ENCODE measurements around the gene ZBTB7B.

Gene ZBTB7B

DNA sequence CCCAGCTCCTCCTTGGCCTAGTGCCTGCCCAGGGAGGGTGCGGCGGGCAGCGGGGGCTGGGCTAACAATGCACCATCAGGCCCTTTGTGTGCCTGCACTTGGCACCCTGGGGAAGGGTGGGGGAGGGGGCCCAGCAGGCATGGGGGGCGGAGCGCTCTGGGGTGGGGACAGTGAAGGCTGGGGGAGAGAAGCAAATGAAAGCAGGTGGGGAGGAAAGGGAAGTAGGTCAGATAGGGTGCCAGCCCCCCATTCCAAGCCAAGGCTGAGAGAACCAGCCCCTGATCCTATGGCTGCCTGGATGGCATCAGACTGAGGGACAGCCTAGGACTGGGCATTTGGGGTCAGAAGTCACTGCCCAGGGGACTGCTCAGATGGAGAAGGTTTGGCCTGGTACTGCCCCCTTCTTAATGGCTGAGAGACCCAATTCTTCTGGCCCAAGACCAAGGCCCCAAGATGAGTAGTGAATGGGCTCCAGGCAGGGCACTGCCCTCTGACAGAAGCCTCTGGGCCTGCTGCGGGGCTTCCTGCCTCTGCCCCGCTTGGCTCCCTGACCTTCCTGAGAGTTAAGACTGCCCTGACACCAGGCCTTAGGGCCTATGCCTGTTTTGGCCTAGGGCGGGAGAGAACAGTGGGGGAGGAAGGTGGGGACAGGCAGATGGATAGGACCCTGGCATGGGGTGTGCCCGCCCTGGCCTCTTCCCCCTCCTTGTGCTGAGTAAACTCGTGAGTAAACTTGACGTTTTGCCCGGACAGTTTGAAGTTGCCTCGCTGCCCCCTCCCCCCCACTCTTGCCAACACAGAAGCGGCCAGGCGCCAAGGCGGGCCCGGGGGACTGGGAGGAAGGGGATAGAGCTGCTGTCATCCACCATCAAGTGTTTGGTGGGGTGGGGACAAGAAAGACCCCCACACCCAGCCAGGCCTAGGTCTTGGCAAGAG is 2.7 kb downstream of the ZBTB7B start:
- no peak for DNase-seq

DNA sequence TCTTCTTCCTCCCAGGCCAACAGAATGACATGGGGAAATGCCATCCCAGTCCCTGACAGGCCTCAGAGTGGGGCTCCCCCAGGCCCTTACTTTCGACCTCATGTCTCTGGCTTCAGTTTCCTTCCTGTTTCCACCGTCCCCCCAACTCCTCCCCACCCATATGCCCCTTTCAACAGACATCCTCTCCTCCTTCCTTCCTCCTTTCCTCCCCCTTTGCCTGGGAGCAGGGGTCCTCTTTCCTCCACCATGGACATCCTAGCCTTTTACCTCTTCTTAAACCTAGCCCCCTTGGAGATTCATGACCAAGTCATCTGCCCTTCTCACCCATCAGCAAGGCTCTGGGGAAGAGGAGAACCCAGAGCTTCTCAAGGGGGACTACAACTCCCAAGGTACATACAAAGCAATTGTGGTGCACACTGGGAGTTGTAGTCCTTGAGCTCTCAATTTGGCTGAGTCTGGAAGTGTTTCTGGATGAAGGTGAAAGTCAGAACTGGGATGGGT is 4.0 kb downstream of the ZBTB7B start:
- DNase-seq, result no peak

DNA sequence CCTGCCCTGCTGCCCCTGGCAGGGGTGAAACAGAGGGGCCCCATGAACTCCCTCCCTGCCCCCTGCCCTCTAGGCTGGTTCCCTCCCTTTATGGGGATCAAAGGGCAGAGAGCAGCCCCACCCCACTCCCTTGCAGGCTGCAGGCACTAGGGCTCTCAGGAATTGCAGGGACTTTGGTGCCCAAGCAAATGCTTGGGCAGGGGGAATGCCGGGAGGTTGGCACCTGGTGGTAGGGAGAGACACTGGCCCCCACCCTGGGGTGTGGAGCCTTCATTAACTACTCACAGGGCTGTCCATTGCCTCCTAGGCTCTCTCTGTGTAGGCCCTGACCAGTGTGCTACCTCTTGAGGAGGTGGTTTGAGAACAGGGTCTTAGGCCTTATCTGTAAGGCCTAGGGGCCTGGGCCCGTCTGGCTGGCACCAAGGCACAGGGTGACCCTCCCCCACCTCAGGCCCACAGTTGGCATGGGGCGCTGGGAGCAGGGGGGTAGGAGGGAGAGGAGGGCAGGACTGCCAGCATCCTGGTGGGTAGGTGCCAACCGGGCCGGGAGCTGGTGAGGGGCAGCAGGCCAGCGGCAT is 4.7 kb downstream of the ZBTB7B start:
- DNase-seq, result no peak

DNA sequence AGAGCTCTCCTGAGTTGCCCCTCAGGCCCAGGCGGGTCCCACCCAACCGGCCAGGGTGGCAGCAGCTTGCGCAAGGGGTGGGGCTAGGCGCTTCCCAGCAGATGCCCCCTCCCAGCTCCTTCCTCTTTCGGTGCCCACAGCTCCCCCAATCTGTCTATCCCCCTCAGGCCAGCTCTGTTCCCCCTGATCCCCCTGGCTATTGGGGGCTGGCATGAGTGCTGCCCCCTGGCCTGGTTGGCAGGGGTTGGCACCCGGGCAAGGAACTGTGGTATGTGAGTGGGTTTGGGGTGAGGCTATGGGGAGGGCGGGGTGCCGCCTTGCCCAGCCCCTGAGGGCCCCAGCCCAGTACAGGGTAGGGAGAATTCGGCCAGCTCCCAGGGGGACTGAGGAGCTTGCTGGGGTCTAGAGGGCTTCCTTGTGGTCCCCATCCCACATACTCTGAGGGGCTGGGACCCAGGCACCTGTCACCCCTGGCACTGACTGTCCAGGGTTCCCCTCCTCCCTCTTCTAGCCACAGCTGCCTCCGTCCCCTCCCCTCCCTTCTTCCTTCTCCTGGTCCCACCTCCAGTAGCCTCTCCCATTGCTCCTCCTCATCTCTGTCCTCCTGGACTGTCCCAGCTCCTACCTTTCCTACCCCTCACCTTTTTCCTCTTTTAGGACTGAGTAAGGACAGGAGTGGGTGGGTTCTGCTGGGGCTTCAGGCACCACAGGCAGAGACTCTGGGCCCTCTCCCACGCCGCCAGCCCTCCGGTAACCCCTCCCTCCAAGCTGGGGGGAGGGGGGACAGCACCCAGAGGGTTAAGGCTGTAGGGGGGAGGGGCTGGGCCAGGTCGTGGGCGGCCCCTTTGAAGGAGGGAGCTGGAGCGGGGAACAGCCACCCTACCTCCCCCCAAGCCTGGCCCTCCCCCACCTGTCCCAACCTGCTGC is 5.7 kb downstream of the ZBTB7B start:
- no peak for DNase-seq

DNA sequence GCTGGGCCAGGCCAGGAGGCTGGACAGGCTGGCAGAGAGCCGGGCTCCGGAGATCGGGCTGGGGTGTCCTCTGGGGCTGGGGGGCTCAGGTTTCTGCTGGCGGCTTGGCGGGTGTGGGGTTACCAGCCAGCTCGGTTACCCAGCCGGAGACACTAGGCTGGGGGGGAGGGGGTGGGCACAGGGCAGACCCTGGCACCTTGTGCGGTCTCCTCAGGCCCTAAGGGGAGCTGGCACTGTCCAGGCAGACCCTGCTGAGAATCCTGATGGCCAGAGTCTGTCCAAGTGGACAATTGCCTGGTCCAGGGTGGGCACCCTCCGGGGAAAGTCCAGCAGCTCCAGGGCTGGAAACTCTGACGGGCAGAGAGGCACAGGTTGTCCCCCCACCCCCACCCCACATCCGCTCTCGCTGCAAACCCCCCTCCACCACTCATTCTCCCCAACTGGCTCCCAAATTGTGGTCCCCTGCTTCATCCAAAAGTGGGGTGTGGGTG is 6.7 kb downstream of the ZBTB7B start:
- no peak for DNase-seq

DNA sequence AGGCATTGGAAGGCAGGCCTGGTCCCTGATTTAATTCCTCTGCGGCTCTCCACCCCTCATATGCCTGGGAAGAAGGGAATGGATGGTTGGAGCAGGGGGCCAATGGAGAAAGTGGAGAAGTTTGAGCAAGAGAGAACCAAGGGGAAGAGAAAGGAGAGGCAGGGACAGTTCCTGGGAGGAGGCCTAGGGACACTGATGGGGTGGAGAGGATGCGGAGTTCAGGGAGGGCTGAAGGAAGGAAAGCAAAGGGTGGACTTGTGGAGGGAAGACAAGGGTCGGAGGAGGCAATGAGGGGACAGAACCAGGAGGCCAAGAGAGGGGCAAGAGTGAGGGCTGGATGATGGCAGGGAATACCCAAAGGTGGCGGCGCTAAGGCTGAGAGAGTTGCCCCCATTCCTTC is 7.1 kb downstream of the ZBTB7B start:
- DNase-seq, result no peak

DNA sequence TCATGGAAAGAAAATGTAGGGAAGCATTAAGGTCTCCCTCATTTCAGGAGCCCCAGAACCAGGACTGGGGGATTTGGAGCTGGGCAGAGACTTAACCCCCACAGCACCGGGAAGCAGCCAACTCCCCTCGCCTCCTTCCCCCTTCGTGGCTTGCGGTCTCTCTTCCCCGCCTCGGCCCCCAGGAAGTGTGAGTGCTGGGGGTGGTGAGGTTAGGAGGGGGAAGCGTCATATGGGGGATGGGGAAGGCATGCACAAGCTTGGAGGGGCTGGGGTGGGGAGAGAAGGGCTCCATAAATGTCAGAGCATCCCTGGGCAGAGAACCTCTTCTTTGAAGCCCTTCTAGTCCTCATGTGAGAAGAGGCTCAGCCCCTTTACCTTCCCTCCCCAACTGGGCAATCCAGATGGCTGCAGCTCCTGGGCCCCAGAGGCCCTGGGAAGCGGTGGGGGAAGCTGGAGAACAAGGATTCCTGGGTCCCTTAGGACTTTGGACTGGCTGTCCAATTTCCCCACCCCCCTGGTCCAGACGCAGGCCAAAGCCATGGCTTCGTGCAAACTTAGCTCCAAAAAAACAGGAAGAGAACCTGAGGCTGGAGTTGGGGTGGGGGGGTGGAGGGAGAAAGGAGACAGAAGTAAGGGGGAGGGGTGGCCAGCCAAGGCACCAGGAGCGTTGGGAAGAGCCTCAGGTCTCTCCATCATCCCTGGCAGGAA is 7.8 kb downstream of the ZBTB7B start:
- DNase-seq, result no peak

DNA sequence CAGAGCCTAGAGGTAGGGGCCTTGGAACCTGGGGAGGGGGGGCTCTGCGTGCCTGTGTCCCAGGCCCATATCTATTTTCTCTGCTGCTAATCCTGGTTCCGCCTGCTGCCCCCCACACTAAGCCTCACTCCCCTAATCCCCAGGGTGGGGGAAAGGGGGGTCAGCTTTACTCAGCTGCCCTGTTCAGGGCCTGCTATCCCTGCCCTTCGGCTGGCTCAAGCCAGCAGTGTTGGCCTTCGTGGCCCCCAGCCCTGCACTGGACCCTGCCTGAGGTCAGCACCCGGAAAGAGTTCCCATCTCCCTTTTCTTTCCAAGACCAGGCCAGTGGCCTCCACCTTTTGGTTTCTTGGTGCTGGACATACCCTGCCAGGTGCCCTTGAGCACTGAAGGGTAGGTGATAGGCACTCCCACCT is 8.4 kb downstream of the ZBTB7B start:
- no peak for DNase-seq

DNA sequence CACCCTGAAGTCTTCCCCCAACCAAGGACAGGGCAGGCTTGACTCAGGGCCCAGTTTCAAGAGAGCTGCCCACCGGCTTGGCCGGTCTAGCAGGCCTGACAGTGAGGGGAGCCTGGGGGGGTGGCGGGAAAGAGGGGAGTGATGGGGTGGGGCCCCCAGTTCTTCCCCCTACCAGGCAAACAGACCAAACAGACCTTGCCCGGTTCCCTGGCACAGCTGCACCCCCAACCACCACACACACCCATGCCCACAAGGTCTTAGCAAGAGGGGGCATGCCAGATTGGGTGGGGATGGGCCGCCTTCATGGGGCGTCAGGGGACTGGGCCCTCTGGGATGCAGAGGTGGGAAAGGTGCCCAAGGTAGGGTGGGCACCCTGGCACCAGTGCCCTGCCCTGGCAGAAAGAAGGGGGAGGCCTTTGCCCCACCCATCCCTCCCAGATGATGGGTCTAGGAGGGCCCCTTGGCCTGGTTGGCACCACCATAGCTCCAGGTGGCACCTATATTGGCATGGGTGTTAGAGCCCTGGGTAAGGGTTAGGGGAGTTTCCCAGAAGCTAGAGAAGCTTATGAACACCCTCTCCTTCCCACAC is 8.9 kb downstream of the ZBTB7B start:
- no peak for DNase-seq

DNA sequence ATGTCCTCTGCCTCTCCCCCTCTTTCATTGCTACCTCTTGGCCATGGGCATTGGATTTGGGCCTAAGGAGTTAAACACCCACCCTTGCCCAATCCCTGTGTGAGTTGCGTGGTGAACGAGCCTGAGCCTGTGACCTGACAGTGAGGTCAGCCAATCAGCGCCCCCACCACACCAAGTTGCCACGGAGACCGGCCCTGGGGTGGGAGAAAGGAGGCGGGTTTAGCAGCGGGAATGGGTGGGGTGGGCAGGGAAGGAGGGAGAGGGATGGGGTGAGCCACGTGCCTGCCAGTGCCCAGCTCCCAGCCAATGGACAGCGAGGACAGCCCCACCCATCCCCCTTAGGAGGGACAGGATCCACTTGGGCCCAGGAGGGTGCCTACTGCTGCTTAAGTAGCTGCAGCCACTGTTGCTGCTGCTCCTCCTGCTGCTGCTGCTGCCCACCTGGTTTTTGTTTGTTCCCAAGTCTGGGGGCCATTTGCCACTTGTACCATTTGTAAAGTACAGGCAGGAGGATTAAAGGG is 9.5 kb downstream of the ZBTB7B start:
- peak; percentile 48 for DNase-seq

DNA sequence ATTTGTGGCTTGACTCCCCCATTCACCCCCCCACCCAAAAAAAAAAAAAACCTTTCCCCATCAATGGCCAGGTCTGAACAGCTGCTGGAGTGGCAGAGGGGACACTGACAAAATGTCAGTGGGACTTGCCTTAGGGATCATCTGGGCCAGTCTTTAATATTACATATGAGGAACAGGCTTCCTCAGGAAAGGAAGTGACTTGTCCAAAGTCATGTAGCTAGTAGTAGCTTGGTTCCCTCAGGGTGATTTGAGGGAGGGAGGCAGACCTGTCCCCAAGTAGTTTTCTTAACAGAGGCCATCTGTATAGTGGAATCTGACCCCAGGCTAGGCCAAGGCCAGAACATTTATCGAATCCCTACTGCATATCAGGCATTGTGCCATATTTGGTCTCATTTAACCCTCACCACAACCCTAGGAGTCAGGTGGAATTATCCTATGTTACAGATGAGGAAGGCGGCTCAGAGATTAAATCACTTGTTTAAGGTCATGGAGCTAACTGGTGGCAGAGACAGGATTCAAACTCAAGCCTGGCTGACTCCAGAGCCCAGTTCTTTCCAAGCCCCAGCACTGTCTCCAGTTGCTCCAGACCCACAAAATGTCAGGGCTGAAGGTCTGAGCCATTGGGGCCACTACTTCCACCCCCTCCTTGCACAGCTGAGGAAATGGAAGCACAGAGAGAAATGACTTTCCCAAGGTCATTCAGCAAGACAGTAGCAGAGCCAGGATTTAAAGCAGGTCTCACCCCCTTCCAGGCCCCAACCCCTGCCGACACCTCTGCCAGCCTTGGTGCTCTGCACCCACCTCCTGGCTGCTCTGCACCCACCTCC is 10.4 kb downstream of the ZBTB7B start:
- DNase-seq, result no peak

DNA sequence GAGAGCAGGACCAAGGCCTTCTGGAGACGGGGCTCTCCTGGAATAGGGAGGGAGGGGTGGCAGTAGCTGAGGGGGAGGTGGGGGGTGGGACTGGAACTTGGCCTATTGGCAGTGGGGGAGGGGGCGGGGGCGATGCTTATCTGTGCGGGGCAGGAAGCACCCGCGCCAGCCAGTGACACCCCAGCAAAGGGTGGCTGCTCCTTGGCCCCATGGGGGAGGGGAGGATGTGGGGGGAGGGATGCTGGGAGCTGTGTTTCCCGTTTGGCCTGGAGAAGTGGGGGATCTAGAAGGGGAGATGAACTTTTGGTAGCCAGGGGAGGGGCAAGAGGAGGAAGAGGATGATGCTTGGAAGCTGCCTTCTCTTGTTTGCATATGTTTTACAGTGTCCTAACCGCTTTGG is 11.0 kb downstream of the ZBTB7B start:
- no peak for DNase-seq

DNA sequence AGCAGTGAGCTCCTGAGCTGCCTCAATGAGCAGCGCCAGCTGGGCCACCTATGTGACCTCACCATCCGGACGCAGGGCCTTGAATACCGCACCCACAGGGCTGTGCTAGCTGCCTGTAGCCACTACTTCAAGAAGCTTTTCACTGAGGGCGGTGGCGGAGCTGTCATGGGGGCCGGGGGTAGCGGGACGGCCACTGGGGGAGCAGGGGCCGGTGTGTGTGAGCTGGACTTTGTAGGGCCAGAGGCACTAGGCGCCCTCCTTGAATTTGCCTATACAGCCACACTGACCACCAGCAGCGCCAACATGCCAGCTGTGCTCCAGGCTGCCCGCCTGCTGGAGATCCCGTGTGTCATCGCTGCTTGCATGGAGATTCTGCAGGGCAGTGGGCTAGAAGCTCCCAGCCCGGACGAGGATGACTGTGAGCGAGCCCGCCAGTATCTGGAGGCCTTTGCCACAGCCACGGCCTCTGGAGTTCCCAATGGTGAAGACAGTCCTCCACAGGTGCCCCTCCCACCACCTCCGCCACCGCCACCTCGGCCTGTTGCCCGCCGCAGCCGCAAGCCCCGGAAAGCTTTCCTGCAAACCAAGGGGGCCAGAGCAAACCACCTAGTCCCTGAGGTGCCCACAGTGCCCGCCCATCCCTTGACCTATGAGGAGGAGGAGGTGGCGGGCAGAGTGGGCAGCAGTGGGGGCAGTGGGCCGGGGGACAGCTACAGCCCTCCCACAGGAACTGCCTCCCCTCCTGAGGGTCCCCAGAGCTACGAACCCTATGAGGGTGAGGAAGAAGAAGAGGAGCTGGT is 12.3 kb downstream of the ZBTB7B start:
- no peak for DNase-seq

DNA sequence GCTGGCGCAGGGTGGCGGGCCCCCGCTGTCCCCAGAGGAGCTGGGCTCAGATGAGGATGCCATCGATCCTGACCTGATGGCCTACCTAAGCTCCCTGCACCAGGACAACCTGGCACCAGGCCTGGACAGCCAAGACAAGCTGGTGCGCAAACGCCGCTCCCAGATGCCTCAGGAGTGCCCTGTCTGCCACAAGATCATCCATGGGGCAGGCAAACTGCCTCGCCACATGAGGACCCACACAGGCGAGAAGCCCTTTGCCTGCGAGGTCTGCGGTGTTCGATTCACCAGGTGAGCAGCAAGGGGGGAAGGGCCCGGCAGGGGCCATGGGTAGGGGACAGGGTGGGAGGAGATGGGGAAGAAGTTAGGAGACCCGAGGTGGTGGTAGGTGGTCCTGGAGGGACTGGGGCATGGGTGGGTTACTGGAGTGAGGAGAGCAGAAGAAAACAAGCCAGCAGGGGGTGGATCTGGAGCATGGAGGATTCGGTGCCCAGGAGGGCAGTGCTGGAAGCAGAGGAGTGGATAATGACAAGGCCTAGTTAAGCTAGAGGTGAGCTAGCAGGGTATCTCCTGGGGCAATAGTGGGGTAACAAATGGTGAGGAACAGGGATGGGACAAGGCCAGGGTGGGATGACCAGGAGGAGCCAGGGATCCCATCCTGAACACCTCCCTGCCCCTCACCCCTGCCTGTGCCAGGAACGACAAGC is 13.1 kb downstream of the ZBTB7B start:
- no peak for DNase-seq

DNA sequence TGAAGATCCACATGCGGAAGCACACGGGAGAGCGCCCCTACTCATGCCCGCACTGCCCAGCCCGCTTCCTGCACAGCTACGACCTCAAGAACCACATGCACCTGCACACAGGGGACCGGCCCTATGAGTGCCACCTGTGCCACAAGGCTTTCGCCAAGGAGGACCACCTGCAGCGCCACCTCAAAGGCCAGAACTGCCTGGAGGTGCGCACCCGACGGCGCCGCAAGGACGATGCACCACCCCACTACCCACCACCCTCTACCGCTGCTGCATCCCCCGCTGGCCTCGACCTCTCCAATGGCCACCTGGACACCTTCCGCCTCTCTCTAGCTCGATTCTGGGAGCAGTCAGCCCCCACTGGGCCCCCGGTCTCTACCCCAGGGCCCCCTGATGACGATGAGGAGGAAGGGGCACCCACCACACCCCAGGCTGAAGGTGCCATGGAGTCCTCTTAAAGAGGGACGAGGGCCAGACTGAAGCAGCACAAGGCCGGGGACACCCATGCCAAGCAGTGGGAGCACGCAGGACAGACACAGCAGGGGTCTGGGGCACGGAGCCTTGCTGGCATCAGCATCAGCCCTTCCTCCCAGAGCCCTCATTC is 13.7 kb downstream of the ZBTB7B start:
- no peak for DNase-seq

DNA sequence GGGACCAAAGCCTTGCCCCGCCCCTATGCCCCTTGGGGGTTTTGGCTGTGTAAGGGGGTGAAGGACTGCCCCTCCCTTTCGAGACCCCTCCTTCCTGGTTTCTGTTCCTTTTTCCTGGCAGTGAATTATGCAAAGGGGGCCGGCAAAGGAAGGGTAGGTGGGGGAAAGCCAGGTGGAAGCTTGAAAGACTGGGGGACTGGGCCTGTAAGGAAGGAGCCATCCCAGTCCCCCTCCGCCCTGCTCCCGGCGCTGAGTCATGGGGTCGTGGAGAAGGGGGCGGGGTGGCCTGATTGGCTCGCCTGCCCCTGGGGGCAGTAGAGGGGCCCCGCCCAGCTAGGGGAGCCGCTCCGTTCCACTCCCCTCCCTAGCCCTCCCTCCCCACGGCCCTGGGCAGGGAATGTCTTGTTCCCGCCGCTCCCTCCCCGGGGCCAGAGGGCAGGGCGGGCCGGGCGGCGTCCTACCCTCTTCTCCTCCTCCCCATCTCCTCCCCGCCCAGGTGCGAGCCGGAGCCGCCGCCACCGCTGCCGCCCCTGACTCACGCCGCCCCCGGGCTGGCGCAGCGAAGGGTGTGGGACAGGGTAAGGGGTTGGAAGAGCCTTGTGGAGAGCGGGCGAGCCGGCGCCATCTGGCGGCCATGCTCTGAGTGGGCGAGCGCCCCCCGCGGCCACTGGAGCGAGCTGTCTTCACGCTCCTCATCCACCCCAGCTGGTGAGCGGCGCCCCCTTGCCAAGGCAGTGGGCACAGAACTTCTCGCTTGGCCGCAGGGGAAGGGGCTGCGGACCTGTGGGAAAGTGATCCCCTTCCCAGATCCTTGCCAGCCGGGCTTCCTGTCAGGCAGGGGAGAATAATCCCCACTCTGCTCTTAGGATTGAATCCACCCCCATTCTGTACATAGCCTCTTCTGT is 14.7 kb downstream of the ZBTB7B start:
- peak; percentile 84 for DNase-seq

DNA sequence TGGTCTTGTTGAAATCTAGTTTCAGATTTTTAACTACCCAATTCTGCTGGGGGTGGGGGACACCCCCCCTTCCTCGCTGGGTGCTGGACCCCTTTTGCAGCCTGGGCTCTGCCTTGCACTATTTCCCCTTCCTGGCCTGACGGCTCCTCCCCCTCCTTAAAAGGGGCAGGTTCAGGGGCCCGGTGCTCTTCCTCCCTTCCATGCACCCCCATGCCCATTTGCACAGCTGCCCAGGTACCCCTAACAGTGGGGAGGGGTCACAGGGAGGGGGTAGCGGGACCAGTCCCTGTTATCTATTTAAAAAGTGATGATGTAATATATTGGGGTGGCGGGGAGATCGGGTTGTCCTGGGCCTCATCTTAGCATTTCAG is 15.3 kb downstream of the ZBTB7B start:
- no peak for DNase-seq

Measured in NCI-H146 (cell line).